WTC11 (cell line): ENCODE data around the gene EIF5B. TPM values are rescaled to one million over a fixed set of nuclear protein-coding genes. Genes with fewer than 3 reads are reported as not detected.

Experiments used
- ATAC-seq: fragments of 200-7000 bp; cut with Tn5 transposase; 2 replicates; pipeline ENCODE4 v1.10.0; 2021; ENCODE audit warnings: mild to moderate bottlenecking, moderate library complexity
- CTCF ChIA-PET: fragments of 300-600 bp; sonication (Branson Sonifier 250); formaldehyde crosslinking; loops from one replicate; lab custom pipeline; 2021; ENCODE audit warnings: antibody characterized with exemption; lab: Charles Lee
- POLR2A ChIA-PET: fragments of 350-600 bp; sonication (Branson Sonifier 250); formaldehyde crosslinking; loops from one replicate; lab custom pipeline; 2021; ENCODE audit warnings: antibody characterized with exemption; lab: Charles Lee
- DNase-seq: peaks from one replicate; pipeline ENCODE4 v3.0.0; 2021; ENCODE audit warnings: low spot score
- H3K27ac Mint-ChIP-seq: 2 replicates; pipeline ENCODE4 v1.8.0; 2021; ENCODE audit warnings: mixed read lengths
- H3K27me3 Mint-ChIP-seq: 2 replicates; pipeline ENCODE4 v1.8.0; 2021; ENCODE audit warnings: low read depth, mild to moderate bottlenecking, moderate library complexity, mixed read lengths
- H3K36me3 Mint-ChIP-seq: 2 replicates; pipeline ENCODE4 v1.8.0; 2021; ENCODE audit warnings: mixed read lengths
- H3K4me1 Mint-ChIP-seq: 2 replicates; pipeline ENCODE4 v1.8.0; 2022; ENCODE audit warnings: mixed read lengths
- H3K4me3 Mint-ChIP-seq: 2 replicates; pipeline ENCODE4 v1.8.0; 2021; ENCODE audit warnings: mild to moderate bottlenecking, moderate library complexity, mixed read lengths
- H3K9me3 Mint-ChIP-seq: 2 replicates; pipeline ENCODE4 v1.8.0; 2021; ENCODE audit warnings: mixed read lengths
- ARID4B ChIP-seq: sonication (generic); formaldehyde crosslinking; IDR thresholded peaks from 2 replicates; pipeline ENCODE4 v1.8.0; 2023; ENCODE audit warnings: missing genetic modification reagents, mild to moderate bottlenecking, borderline replicate concordance
- ATF2 ChIP-seq: sonication (generic); formaldehyde crosslinking; IDR thresholded peaks from 2 replicates; pipeline ENCODE4 v1.8.1; 2022; ENCODE audit warnings: low read depth, missing genetic modification reagents, borderline replicate concordance
- CREM ChIP-seq: sonication (generic); formaldehyde crosslinking; IDR thresholded peaks from 2 replicates; pipeline ENCODE4 v1.8.1; 2022; ENCODE audit warnings: mild to moderate bottlenecking, missing genetic modification reagents, moderate library complexity
- ESRRA ChIP-seq: sonication (generic); formaldehyde crosslinking; IDR thresholded peaks from 2 replicates; pipeline ENCODE4 v1.8.1; 2022; ENCODE audit warnings: mild to moderate bottlenecking, missing genetic modification reagents, borderline replicate concordance
- ETV6 ChIP-seq: sonication (generic); formaldehyde crosslinking; IDR thresholded peaks from 2 replicates; pipeline ENCODE4 v1.8.1; 2022; ENCODE audit warnings: mild to moderate bottlenecking, missing genetic modification reagents
- IRF2 ChIP-seq: sonication (generic); formaldehyde crosslinking; IDR thresholded peaks from 2 replicates; pipeline ENCODE4 v1.8.0; 2022; ENCODE audit warnings: low read depth, missing genetic modification reagents, borderline replicate concordance
- MAX ChIP-seq: sonication (generic); formaldehyde crosslinking; IDR thresholded peaks from 2 replicates; pipeline ENCODE4 v1.8.0; 2022; ENCODE audit warnings: mild to moderate bottlenecking, missing genetic modification reagents
- NFE2L1 ChIP-seq: sonication (generic); formaldehyde crosslinking; IDR thresholded peaks from 2 replicates; pipeline ENCODE4 v1.8.1; 2023; ENCODE audit warnings: missing genetic modification reagents
- NR1H2 ChIP-seq: sonication (generic); formaldehyde crosslinking; IDR thresholded peaks from 2 replicates; pipeline ENCODE4 v1.9.0; 2021; ENCODE audit warnings: mild to moderate bottlenecking, moderate library complexity, missing genetic modification reagents
- NR3C1 ChIP-seq: sonication (generic); formaldehyde crosslinking; conservative IDR thresholded peaks from 2 replicates; pipeline ENCODE4 v1.8.1; 2023; ENCODE audit warnings: low read depth, mild to moderate bottlenecking, missing genetic modification reagents
- PRDM15 ChIP-seq: sonication (generic); formaldehyde crosslinking; IDR thresholded peaks from 2 replicates; pipeline ENCODE4 v1.8.0; 2022; ENCODE audit warnings: missing genetic modification reagents
- SMAD3 ChIP-seq: sonication (generic); formaldehyde crosslinking; IDR thresholded peaks from 2 replicates; pipeline ENCODE4 v1.8.0; 2022; ENCODE audit warnings: missing genetic modification reagents, mild to moderate bottlenecking, borderline replicate concordance
- ZBTB21 ChIP-seq: sonication (generic); formaldehyde crosslinking; IDR thresholded peaks from 2 replicates; pipeline ENCODE4 v1.8.1; 2023; ENCODE audit warnings: mild to moderate bottlenecking, missing genetic modification reagents, borderline replicate concordance
- total RNA-seq: library from RNA; stranded (reverse); gene quantifications from 3 replicates; pipeline ENCODE4 v1.2.3, GENCODE V29; 2021
- TF ChIP-seq, protein P1 (sequence below): sonication (generic); formaldehyde crosslinking; IDR thresholded peaks from 2 replicates; pipeline ENCODE4 v1.8.1; 2022; ENCODE audit warnings: low read depth, mild to moderate bottlenecking, moderate library complexity, missing genetic modification reagents, borderline replicate concordance
- TF ChIP-seq, protein P2 (sequence below): sonication (generic); formaldehyde crosslinking; IDR thresholded peaks from 2 replicates; pipeline ENCODE4 v1.8.0; 2022; ENCODE audit warnings: mild to moderate bottlenecking, missing genetic modification reagents
- TF ChIP-seq, protein P3 (sequence below): fragments of 250-450 bp; sonication (Bioruptor Pico); IDR thresholded peaks from 2 replicates; pipeline ENCODE4 v1.9.0; 2021; ENCODE audit warnings: mild to moderate bottlenecking
- TF ChIP-seq, protein P4 (sequence below): sonication (generic); formaldehyde crosslinking; IDR thresholded peaks from 2 replicates; pipeline ENCODE4 v1.8.1; 2022; ENCODE audit warnings: mild to moderate bottlenecking, missing genetic modification reagents, moderate library complexity, borderline replicate concordance

Gene EIF5B
- total RNA-seq, 1 experiment from 2014 or later, result 68.8 TPM

GRCh38 chr2:99444222-99444621, 107.0 kb downstream of the EIF5B start (continued):
- TF ChIP-seq NFE2L1 (CRISPR knock-in tag) (no peak), CREM (no peak), ETV6 (CRISPR knock-in tag) (no peak), NR3C1 (no peak), ZBTB21 (CRISPR knock-in tag) (no peak), SMAD3 (CRISPR knock-in tag) (no peak), NR1H2 (CRISPR knock-in tag) (no peak), ATF2 (CRISPR knock-in tag) (no peak), IRF2 (CRISPR knock-in tag) (no peak)
- TF ChIP-seq, protein P1, sequence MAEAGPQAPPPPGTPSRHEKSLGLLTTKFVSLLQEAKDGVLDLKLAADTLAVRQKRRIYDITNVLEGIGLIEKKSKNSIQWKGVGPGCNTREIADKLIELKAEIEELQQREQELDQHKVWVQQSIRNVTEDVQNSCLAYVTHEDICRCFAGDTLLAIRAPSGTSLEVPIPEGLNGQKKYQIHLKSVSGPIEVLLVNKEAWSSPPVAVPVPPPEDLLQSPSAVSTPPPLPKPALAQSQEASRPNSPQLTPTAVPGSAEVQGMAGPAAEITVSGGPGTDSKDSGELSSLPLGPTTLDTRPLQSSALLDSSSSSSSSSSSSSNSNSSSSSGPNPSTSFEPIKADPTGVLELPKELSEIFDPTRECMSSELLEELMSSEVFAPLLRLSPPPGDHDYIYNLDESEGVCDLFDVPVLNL (CRISPR knock-in tag), result no peak
- TF ChIP-seq, protein P2, sequence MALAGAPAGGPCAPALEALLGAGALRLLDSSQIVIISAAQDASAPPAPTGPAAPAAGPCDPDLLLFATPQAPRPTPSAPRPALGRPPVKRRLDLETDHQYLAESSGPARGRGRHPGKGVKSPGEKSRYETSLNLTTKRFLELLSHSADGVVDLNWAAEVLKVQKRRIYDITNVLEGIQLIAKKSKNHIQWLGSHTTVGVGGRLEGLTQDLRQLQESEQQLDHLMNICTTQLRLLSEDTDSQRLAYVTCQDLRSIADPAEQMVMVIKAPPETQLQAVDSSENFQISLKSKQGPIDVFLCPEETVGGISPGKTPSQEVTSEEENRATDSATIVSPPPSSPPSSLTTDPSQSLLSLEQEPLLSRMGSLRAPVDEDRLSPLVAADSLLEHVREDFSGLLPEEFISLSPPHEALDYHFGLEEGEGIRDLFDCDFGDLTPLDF (CRISPR knock-in tag), result no peak
- TF ChIP-seq, protein P3, sequence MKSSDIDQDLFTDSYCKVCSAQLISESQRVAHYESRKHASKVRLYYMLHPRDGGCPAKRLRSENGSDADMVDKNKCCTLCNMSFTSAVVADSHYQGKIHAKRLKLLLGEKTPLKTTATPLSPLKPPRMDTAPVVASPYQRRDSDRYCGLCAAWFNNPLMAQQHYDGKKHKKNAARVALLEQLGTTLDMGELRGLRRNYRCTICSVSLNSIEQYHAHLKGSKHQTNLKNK (CRISPR knock-in tag), result no peak
- TF ChIP-seq, protein P4, sequence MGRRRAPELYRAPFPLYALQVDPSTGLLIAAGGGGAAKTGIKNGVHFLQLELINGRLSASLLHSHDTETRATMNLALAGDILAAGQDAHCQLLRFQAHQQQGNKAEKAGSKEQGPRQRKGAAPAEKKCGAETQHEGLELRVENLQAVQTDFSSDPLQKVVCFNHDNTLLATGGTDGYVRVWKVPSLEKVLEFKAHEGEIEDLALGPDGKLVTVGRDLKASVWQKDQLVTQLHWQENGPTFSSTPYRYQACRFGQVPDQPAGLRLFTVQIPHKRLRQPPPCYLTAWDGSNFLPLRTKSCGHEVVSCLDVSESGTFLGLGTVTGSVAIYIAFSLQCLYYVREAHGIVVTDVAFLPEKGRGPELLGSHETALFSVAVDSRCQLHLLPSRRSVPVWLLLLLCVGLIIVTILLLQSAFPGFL, result no peak

DNA sequence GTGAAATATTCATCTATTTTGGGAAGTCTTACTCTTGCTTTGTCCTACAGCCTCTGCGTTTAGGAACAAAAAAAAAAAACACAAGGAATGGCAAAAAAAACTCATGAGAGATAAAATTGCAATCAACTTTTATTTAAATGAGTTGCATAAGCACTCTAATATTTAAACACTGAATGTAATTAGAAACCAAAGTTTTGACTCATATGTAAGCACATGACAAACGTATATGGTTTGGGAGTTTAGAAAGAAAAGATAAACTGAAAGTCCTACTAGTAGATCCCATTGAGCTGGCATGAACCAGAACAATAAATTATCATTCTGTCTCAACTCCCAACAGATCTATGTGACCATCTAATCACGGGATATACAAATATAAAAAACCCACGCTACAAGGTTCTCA, 107.9 kb downstream of the EIF5B start:
- POLR2A ChIA-PET, result no interaction called here
- no peaks in the 10 kb centered on the region for H3K27me3 Mint-ChIP-seq
- TF ChIP-seq NR3C1, result no peak
- TF ChIP-seq, all 79 proteins: peak for 0
- DNase-seq (no peak), ATAC-seq (no peak)
- Mint-ChIP-seq H3K4me3 (no peak overlapping the region), H3K27ac (no peak overlapping the region; the same call in 1 of the 2 replicates), H3K4me1 (peaks cover 13% of the 10 kb centered on the region), H3K36me3 (peaks cover 20% of the 10 kb centered on the region), H3K9me3 (no peaks in the 10 kb centered on the region)
- CTCF ChIA-PET, result interaction anchor here (0.8 kb wide), 1 partner anchor 109 kb away, joined by 3 read pairs; no protein-coding TSS in a partner anchor

GRCh38 chr2:99448556-99448955, 111.4 kb downstream of the EIF5B start:
- DNase-seq (no peak), ATAC-seq (no peak)
- Mint-ChIP-seq H3K9me3 (no peaks in the 10 kb centered on the region), H3K4me3 (no peak overlapping the region), H3K4me1 (peaks cover 6% of the 10 kb centered on the region), H3K27me3 (no peaks in the 10 kb centered on the region), H3K27ac (no peak overlapping the region), H3K36me3 (peaks cover 28% of the 10 kb centered on the region)
- CTCF ChIA-PET, result no interaction called here
- POLR2A ChIA-PET, result no interaction called here
- TF ChIP-seq MAX (CRISPR knock-in tag), result no peak
- no peak for TF ChIP-seq ESRRA
- TF ChIP-seq, protein P3 (CRISPR knock-in tag), result no peak
- TF ChIP-seq ARID4B (CRISPR knock-in tag), result no peak
- no peak for TF ChIP-seq PRDM15 (CRISPR knock-in tag)
